ENCODE results near the gene PDSS2.
"Not testable (repeated sequence)": the region's sequence is repeated elsewhere in the genome, so short reads cannot be mapped to it uniquely, and the experiment has no call there.

Gene PDSS2

DNA sequence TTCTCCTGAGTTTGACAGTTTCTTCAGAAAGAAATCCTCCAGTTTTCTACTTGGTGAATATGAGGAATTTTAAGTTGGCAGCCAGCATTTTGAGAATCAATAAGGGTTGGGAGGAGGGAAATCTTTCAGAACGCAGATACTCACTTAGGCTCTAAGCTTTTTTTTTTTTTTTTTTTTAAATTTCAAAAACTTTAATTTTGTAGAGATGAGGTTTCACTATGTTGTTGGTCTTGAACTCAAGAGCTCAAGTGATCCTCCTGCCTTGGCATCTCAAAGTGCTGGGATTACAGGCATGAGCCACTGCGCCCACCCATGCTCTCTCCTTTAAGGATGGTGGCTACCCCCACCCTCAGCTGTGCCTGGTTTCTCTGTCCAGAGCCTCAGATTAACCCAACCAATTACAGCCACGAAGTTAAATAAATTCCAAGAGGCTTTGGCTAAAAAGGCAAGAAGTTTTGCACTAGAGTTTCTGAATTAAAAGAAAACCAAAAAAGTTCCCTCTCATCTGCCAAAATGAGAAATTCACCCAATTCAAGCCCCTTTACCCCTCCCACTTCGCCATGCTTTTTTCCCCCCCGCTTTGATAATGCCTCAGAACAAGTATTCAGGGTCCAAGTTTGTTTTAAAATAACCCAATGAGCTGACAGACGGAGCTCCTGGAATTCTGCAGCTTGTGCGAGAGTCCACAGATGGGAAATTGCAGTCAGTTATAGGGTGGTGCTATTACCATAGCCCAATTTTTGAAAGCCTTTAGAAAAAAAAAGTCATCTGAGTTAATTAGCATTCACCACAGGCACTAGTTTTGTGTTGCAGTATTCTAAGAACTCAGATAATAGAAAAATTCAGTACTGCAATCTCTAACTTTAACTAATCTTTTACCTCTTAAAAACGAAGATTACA is 249.7 kb downstream of the PDSS2 start:
- no peak for DNase-seq

DNA sequence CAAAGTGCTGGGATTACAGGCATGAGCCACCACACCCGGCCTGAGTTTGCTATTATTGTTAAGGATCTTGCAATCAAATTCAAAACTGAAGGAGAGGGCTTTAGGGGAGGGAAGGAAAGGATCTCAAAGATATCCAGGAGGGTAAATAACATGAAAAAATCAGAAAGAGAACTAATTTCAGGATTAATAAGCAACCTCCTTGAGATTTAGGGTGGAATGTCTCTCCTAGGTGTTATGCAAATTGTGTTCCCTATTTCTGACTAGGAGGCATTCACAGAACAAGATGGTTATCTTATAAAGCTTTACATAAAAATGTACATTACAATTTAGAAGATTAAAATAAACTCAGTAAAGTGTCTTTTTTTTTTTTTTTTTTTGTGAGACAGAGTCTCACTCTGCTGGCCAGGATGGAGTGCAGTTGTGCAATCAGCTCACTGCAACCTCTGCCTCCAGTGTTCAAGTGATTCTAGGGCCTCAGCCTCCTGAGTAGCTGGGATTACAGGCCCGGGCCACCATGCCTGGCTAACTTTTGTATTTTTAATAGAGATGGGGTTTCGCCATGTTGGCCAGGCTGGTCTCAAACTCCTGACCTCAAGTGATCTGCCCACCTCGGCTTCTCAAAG is 252.0 kb downstream of the PDSS2 start:
- no peak for DNase-seq

DNA sequence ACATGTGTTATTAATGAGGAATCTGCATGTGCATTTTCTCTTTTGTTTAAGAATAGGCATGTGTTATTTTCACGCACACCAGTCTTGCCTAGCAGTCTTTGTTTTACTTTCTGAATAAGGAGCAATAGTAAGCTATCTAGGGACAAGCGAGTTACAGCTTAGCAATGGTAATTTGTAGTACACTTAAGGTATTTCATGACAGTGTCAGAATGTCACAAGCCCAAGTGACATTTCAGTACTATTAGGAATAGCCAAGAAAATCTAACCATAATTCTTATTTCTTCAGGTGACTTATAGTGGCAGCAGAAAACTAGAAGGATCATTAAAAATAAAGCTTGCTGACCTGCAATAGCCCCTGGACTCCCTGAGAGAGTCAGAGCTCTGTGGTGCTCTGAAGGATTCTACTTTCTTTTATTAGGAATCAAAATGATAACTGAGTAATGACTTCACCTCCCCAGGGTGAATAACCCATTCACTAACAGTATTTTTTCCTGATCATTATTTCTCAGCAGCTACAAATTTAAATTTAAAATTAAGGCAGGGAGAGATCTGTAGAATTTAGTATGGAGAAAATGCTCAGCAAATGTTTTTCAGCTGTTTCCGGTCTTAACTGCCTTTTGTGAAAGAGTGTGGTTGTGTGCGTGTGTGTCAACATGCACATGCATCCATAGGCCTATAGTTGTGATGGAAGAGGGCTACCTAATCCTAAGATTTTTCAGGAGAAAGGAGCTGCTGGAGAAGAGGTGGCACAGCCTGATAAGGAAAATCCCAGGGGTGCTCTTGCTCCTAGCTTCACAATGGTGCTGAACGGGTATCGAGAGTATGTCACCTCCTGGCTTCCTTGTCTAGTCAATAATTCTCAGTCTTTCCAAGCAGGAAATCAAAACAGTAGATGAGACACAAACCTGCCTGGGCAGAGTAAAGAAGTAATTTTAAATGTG is 254.0 kb downstream of the PDSS2 start:
- DNase-seq = no peak

DNA sequence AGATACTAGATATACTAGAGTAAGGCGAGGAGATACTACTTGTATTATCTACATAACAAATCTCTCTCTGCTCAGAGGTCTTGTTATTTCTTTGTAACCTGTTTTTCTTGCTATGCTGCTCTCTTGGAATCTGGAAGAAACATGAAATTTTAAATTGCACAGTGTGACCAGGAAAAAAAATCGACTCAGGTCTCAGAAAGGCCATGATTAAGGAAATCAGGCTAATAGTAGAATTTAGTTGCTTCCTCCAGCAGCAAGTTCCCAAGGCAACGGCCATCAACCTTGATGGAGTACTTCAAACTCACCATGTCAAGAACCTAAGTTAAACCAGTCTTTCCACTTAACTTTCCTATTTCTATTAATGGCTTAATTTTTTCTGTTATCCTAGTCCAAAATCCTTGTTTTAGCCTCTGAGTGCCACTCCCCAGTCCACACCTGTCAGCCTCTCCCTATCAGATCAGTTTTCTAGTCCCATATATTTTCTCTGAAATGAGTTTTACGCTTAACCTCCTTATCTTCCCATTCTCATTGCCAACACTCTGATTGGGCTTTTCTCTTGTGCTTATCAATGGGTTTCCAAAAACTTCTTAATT is 256.4 kb downstream of the PDSS2 start:
- DNase-seq = no peak

DNA sequence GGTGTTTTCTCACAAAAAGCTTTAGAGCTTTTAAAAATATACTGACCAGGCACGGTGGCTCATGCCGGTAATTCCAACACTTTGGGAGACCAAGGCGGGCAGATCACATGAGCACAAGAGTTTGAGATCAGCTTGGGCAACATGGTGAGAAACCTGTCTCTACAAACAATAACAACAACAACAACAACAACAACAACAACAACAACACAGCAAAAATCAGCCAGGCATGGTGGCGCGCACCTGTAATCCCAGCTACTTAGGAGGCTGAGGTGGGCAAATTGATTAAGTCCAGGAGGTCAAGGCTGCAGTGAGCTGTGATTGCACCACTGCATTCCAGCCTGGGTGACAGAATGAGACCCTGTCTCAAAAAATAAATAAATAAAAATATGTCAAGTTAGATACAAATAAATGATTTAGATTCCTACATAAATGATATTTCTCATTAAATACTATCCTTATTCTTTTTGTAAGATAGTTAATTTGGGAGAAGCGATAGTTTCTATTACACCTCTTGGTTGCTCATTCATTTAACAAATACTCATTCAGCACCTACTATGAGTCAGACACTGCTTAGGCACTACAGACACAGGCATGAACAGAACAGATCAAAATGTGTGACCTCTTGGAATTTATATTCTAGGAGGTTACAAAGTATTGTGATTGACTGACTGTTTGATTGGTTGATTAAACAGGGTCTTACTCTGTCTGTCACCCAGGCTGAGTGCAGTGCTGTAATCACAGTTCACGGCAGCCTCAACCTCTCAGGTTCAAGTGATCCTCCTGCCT is 260.5 kb downstream of the PDSS2 start:
- DNase-seq = no peak

DNA sequence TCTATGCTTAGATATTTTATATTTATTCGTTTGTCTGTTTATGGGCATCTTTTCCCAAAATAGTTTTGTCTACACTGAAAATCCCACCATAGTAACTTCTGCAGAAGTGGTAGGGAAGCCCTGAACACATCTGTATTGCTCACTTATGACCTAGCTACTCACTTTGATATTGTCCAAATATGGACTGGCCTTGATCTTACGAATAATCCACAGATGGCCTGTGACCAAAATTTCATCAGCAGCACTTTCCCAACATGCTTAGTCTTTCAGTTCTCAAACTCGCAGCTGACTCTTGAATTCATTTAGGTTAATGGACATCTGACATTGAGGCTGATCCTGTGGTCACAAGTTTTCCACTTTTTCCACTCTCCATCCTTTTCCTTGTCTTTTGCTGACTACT is 263.2 kb downstream of the PDSS2 start:
- no peak for DNase-seq

DNA sequence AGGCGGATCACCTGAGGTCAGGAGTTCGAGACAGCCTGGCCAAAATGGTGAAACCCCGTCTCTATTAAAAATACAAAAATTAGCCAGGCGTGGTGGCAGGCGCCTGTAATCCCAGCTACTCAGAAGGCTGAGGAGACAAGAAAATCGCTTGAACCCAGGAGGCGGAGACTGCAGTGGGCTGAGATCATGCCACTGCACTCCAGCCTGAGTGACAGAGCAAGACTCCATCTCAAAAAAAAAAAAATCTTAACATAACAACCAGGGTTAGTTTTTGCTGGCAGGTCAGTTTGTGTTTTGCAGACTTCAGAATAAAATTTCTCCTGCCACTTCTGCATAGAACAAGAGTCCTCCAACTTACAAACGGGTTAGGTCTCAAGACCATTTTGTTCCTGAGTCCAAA is 264.6 kb downstream of the PDSS2 start:
- not testable (repeated sequence) for DNase-seq

DNA sequence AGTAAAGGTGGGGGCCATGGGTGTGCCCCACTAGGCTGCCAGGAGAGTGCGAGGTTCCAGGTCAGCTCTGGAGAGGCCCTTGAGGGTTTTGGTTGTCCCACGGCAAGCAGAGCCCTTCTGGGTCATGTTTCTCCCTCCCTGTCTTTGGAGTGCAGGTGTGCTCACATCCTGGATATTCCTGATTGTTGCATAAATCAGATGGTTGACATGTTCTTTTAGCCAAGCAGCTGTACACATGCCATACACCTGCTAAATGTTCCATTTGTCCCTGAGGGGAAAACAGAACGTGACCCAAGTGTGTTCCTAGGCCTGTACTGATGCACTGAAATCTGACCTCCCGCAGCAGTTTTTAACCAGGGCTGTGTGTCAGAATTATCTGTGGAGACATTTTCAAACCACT is 266.5 kb downstream of the PDSS2 start:
- peak; percentile 68 for DNase-seq

DNA sequence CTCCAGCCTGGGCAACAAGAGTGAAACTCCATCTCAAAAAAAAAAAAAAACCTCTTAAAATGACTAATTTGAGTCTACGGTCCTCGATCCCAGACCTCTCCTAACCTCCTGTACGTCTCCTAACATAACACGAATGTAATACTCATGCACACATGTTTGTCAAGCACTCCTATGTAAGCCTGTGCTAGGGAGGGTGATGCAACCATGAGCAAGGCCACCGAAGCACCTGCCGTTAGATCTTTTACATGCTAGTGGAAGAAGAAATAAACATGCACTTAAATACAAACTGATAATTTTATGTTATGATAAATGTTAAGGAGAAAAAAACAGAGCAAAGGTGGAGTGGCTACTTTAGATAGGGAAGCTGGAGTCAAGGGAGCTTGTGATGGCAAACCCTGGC is 271.7 kb downstream of the PDSS2 start:
- no peak for DNase-seq

DNA sequence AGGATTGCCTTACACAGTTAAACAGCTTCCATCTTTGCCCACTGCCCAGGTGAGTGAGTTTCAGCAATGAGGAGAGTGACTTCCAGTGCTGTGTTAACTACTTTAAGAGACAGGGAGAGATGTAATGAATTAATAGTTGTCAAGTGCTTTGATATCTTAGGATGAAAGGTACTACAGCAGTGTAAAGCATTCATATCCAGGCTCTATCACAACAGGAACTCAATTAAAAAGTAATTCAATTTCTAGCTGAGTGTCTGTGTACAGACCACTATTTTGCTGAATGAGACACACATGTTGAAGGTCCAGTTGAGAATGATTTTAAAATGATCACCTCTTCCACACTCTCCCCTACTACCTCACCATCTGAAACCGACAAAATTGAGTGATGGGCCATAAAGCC is 273.3 kb downstream of the PDSS2 start:
- DNase-seq = no peak

DNA sequence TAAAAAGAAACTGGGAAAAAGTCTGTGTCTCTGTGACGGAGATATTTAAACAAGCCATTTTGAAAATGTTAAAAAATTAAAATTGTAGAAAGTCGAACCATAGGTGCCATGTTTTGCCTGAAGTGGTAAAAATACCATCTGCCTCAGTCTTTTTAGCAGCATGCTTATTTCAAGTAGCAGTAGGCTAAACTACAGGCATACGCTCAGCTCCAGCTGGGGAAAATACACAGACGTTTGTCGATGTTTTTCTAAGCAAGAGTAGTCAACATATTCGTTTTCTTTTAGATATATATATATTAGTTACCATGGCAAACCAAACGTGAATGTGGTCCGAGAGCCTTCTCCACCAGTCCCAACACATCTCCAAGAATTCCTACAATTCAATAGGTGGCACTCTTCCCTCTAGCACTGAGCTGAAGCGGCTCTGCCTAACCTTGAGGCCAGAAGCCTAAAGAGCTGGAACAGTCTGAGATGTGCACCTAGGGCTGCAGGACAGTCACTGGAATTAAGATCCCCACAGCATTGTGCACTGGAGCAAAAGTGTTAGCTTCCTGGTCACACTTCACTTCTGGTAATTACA is 273.9 kb downstream of the PDSS2 start:
- DNase-seq = peak; percentile 84

DNA sequence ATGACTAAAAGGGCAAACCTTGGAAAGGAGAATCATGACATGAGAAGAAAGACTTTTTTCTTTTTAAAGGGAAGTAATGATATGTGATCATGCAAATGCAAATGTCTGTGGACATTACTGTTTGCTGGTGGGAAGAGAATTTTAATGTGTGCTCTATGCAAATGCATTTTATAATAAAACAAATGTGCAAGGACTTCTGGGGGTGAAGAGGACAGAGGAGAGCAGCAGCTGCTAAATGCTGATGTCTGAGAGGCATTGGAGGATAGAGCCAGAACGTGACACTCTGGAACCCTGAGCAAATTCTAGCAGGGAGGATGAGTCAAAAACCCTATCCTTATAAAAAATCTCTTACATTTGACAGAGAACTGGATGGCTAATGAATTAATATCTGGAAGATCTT is 274.9 kb downstream of the PDSS2 start:
- peak; percentile 96 for DNase-seq

DNA sequence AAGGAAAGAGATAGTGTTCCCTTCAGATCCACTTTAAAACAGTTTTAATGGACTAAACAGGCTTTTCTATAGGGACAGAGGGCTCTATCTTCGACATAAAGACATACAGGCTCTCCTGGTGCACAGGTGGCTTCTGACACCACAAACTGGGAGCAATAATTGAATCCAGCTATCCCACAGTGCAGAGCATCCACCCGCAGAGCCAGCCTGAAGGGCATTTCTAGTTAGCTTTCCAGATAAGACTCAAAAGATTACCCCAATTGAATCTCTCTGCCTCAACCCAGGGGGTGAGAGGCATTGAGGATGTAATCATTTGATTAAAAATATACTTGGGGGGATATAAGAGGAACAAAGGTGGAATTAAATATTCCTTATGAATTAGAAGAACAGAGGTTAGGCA is 279.3 kb downstream of the PDSS2 start:
- DNase-seq = no peak

DNA sequence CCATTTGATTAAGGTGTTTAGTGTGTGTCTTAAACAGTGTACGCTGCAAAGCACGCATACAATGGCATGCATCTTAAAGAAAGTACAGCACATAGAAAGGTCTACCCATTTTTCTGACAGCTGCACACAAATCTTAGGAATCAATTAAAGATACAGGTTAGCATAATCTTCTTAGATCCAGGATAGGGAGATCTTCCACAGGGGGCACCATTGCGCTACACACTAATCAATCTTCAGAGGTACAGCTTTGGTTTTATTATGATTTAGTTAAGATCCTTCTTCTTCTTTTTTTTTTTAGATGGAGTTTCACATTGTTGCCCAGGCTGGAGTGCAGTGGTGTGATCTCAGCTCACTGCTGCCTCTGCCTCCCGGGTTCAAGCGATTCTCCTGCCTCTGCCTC is 280.4 kb downstream of the PDSS2 start:
- DNase-seq = no peak

DNA sequence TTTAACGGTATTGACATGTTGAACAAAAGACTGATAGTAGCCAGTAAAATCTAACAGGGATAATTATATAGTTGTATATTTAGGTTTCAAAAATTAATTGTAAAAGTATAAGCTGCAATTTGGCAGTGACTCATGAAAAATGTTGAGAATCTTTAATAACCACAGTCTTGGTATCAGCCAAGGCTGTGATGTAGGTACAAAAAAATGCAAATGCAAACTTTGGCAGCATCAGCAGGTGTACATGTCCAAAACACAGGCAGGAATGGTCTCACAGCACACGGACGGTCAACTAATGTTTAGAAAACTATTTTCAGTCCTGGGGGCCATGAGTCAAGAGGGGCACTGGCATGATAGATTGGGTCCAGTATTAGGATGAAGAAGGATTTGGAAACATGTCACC is 285.6 kb downstream of the PDSS2 start:
- DNase-seq = no peak

DNA sequence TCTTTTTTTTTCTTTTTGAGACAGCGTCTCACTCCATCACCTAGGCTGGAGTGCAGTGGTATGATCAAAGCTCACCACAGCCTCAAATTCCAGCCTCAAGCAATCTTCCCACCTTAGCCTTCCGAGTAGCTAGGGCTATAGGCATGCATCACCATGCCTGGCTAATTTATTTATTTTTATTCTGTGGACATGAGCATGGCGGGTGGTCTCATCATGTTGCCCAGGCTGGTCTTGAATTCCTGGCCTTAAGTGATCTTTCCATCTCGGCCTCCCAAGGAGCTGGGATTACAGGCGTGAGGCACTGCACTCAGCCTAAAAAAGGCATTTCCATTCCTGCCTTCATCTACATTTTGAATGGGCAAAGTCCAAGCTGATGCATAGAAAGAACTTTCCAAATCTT is 287.9 kb downstream of the PDSS2 start:
- DNase-seq = no peak

DNA sequence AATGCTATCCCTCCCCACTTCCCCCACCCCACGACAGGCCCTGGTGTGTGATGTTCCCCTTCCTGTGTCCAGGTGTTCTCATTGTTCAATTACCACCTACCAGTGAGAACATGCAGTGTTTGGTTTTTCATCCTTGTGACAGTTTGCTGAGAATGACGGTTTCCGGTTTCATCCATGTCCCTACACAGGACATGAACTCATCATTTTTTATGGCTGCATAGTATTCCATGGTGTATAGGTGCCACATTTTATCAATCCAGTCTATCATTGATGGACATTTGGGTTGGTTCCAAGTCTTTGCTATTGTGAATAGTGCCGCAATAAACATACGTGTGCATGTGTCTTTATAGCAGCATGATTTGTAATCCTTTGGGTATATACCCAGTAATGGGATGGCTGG is 295.1 kb downstream of the PDSS2 start:
- DNase-seq = not testable (repeated sequence)

DNA sequence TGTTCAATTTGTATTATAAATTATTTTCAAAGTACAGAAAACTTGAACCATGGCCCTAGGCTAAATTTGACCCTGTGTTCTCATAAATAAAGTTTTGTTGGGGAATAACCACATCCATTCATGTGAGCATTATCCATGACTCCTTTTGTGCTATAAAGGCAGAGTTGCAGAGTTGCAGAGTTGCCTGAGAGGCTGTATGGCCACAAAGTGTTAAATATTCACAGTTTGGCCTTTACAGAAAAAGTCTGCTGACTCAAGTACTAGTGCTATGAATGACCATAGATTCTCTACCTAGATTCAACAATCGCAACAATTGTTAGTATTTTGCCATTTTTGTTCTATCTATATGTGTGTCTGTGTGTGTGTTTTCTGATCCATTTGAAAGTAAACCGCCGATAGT is 297.8 kb downstream of the PDSS2 start:
- no peak for DNase-seq

DNA sequence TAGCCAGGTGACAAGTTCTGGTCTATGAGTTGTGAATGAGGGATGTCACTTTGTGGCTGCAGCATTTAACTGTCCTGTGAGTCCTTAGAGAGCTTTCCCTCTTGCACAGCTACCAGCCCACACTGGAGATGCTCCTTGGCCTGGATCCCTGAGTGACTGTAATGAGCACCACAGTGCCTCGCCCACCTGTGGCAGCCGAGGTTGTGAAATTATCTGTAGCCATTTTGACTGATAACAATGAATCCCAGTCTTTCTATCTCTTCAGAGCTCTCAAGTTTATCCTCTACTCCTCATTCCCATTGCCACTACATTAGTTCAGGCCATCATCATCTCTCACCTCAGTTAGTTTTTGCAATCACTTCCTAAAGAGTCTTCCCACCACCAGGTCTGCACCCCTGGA is 302.7 kb downstream of the PDSS2 start:
- no peak for DNase-seq

DNA sequence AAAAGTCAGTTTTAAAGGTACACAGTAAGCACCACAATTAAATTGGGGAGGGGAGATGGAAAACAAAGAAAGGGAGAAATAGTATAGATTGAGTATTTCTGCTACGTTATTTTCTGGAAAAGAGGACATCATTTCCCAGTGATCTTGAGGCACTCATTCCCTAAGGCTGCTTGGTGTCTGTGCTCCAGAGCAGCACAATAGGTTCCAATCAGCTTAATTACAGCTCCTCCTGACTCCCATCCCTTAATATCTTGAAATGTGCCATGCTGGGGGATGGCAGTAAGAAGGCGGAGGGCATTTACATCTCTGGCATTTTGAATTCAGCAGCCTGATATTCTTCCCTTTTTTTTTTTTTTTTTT is 304.6 kb downstream of the PDSS2 start:
- DNase-seq = no peak

DNA sequence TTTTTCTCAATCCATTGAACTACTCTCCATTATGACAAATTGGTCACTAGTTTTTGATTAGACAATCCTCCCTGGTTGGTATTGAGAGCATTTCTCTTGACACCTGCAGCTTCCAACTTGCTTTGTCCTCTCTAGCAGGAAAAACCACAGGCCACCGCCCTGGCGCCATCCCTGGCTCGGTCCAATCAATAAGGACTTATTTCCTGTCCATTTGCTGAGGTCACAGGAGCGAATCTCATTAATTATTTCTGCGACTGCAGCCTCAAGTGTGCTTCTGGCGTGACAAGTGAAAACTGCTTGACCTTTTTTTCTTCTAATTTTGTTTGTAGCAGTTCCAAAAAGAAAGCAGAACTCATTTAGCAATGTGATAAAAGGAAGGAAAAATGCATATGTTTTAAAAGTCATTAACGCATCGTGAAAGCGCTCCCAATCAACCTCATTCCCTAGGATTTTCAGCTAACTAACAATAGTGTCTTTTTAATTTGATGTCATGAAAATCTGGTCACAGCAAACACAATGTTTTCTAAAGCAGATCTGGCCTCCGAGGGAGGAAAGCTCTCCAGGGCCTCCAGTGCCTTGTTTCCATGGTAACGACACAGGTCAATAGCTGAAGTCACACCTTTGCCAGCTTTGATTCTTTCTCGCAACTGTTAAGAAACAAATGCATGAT is 305.1 kb downstream of the PDSS2 start:
- no peak for DNase-seq

All from NCI-H526 treated with DMSO at 0.1 percent for 48 hours (cell line).